ENCODE measurements around the gene PTPN18.

DNA sequence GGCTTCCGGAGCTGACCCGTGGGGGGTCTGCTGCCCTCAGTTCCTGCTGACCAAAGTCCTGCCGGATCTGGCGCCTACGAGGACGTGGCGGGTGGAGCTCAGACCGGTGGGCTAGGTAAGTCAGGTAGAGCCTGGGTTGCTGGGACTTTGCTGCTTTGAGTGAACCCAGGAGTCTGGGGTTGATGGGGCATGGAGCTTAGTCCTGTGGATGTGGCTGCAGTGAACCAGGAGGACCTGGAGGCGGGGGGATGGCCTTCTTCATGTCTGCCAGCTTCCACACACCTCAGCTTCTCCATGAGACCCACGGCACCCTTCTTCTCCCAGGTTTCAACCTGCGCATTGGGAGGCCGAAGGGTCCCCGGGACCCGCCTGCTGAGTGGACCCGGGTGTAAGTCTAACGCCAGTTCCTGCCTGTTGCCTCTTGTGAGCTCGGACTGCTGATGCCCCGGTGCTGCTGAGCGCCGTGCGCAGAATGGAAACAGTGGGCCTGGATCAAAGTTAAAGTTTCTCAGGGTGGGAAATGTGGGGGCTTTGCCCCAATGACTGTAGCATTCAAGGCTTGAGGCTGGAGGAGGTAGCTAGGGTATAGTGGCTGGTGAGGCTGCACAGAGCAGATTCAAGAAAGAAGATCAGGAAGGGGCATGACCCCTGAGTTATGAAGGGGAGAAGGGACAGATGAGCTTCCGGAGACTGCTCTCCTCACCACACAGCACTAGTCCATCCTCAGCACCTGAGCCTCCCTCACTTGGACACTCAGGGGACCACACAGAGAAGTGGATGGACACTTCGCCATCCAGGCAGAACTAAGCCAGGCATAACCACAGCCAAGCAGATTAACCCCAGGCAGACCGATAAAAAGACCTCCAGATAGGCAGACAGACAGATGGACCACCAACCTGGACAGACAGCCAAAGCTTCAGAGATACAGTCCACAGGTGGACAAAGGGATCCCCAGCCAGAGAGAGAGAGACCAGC lies 17.3 kb downstream of the PTPN18 start:
- TF ChIP-seq CEBPB (IDR thresholded peaks at IDR 0.05) (no peak), POLR2A (IDR thresholded peaks at IDR 0.05; ENCODE audit: low read length) (no peak), EHMT2 (IDR thresholded peaks at IDR 0.05; ENCODE audit: low read depth) (no peak), JUN (IDR thresholded peaks at IDR 0.05) (no peak), BHLHE40 (IDR thresholded peaks at IDR 0.05; ENCODE audit: low read depth, low read length) (no peak), RFX5 (IDR thresholded peaks at IDR 0.05) (no peak)
- TF ChIP-seq, protein P1, sequence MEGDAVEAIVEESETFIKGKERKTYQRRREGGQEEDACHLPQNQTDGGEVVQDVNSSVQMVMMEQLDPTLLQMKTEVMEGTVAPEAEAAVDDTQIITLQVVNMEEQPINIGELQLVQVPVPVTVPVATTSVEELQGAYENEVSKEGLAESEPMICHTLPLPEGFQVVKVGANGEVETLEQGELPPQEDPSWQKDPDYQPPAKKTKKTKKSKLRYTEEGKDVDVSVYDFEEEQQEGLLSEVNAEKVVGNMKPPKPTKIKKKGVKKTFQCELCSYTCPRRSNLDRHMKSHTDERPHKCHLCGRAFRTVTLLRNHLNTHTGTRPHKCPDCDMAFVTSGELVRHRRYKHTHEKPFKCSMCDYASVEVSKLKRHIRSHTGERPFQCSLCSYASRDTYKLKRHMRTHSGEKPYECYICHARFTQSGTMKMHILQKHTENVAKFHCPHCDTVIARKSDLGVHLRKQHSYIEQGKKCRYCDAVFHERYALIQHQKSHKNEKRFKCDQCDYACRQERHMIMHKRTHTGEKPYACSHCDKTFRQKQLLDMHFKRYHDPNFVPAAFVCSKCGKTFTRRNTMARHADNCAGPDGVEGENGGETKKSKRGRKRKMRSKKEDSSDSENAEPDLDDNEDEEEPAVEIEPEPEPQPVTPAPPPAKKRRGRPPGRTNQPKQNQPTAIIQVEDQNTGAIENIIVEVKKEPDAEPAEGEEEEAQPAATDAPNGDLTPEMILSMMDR (IDR thresholded peaks at IDR 0.05): no peak; the same call in 2 of the 3 replicates

All from A549 (cell line).